Hepatocyte (in vitro differentiated cells): Measurements from ENCODE around the gene FAT1. TPM values are rescaled to one million over a fixed set of nuclear protein-coding genes. Genes with fewer than 3 reads are reported as not detected.

Source experiments
- DNase-seq: peaks from one replicate; pipeline ENCODE4 v3.0.0-alpha.2; 2016; ENCODE audit warnings: low spot score
- H2AFZ ChIP-seq: fragments of 200-600 bp; sonication (generic); 2 replicates; pipeline ENCODE4 v1.6.0; 2016; ENCODE audit warnings: antibody characterized with exemption, mild to moderate bottlenecking
- H3K27ac ChIP-seq: fragments of 200-600 bp; sonication (generic); 2 replicates; pipeline ENCODE4 v1.5.1; 2016; ENCODE audit warnings: mild to moderate bottlenecking
- H3K27me3 ChIP-seq: fragments of 200-600 bp; sonication (generic); 2 replicates; pipeline ENCODE4 v1.6.1; 2016
- H3K36me3 ChIP-seq: fragments of 200-600 bp; sonication (generic); replicated peaks from 2 replicates; pipeline ENCODE4 v1.5.1; 2016; ENCODE audit warnings: low read depth; ENCODE audit not compliant: insufficient read depth
- H3K4me1 ChIP-seq: fragments of 200-600 bp; sonication (generic); 2 replicates; pipeline ENCODE4 v1.5.1; 2016; ENCODE audit warnings: mild to moderate bottlenecking, moderate library complexity; ENCODE audit not compliant: insufficient read depth
- H3K4me2 ChIP-seq: fragments of 200-600 bp; sonication (generic); 2 replicates; pipeline ENCODE4 v1.6.0; 2016
- H3K4me3 ChIP-seq: fragments of 200-600 bp; sonication (generic); 2 replicates; pipeline ENCODE4 v1.5.1; 2016; ENCODE audit warnings: mild to moderate bottlenecking
- H3K79me2 ChIP-seq: fragments of 200-600 bp; sonication (generic); 2 replicates; pipeline ENCODE4 v1.6.0; 2017; ENCODE audit warnings: mild to moderate bottlenecking
- H3K9me2 ChIP-seq: fragments of 200-600 bp; sonication (generic); replicated peaks from 2 replicates; pipeline ENCODE4 v1.6.0; 2017; ENCODE audit warnings: mild to moderate bottlenecking; ENCODE audit not compliant: insufficient read depth
- H3K9me3 ChIP-seq: fragments of 200-600 bp; sonication (generic); 2 replicates; pipeline ENCODE4 v1.5.1; 2016; ENCODE audit warnings: low read depth, mild to moderate bottlenecking
- H4K20me1 ChIP-seq: fragments of 200-600 bp; sonication (generic); 2 replicates; pipeline ENCODE4 v1.6.0; 2016; ENCODE audit warnings: mild to moderate bottlenecking; ENCODE audit not compliant: insufficient read depth, poor library complexity, severe bottlenecking
- CTCF ChIP-seq: fragments of 200-600 bp; sonication (generic); IDR thresholded peaks from 2 replicates; pipeline ENCODE4 v1.5.1; 2016; ENCODE audit warnings: antibody characterized with exemption, mild to moderate bottlenecking; ENCODE audit not compliant: poor library complexity
- EZH2 ChIP-seq: fragments of 200-600 bp; sonication (generic); IDR thresholded peaks from 2 replicates; pipeline ENCODE4 v1.6.1; 2016; ENCODE audit warnings: antibody characterized with exemption, mild to moderate bottlenecking, borderline replicate concordance
- EZH2phosphoT487 ChIP-seq: fragments of 200-600 bp; sonication (generic); IDR thresholded peaks from one replicate; pipeline ENCODE4 v1.6.1; 2018; ENCODE audit warnings: antibody characterized with exemption, mild to moderate bottlenecking, low read depth, moderate library complexity; ENCODE audit not compliant: unreplicated experiment, severe bottlenecking
- WGBS: methylation state at CpG from one replicate; pipeline ENCODE4 v1.1.6; 2016; ENCODE audit warnings: low lambda C conversion rate; ENCODE audit errors: missing lambda C conversion rate; 5-methylcytosine and 5-hydroxymethylcytosine counted together
- polyA plus RNA-seq: library from polyadenylated mRNA; unstranded; fragments of >200 nt; fragmentation: Nextera tagmentation; extraction: Ambion mirVana; gene quantifications from 2 replicates; pipeline ENCODE4 v1.2.1, GENCODE V29; 2016
- total RNA-seq: library from RNA; depleted of rRNA; stranded (reverse); fragments of >200 nt; gene quantifications from 2 replicates; pipeline ENCODE4 v1.2.3, GENCODE V29; 2014

FAT1 gene
- total and polyA plus RNA-seq, 2 experiments from 2014 or later: 33.9 to 168 TPM

- Histone ChIP-seq H3K27ac (no peak overlapping the region), H3K36me3 (no peaks in the 10 kb centered on the region), H3K4me2 (no peak overlapping the region), H3K27me3 (no peaks in the 10 kb centered on the region), H3K9me3 (peaks cover 5% of the 10 kb centered on the region), H3K79me2 (peaks cover 100% of the 10 kb centered on the region), H2AFZ (no peak overlapping the region), H3K4me1 (peaks cover 8% of the 10 kb centered on the region), H3K4me3 (no peak overlapping the region), H4K20me1 (peaks cover 61% of the 10 kb centered on the region), H3K9me2 (no peaks in the 10 kb centered on the region)
- TF ChIP-seq CTCF (no peak), EZH2 (no peak), EZH2phosphoT487 (no peak)
- WGBS: 100% methylated on average over 5 of the region's 5 CpGs
- DNase-seq: no peak
Measured at GRCh38 chr4:186715077-186715476, 8.6 kb downstream of the FAT1 start.

DNA sequence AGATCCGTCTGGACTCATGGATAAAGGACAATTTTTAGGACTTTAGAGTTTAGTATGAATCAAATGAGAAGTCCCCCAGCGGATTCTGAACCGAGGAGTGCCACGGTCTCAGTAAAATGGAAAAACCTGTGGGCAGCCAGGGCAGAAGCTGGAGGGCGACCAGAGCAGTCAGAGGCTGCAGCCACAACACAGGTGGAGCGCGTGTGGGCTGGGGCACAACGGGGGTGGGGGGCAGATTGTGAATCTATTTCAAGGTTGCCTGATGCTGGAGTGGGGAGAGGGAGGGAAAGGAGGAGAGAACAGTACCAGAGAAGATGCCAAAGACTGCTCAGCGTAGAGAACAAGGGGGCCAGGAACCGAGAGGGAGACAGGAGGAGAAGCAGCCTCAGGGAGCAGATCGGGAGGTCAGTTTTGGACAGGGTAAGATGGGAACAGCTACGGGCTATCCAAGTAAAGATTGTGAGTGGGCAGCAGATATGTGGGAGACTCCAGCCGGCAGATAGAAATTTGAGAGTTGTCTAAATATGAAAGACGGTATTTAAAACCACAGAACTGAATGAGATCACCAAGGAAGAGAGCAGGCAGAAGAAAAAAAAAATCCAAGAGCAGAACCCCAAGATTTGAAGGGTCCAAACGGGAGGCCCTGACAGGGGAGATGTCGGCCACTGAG is 9.5 kb downstream of the FAT1 start:
- no peak overlapping the region for H3K4me3 ChIP-seq
- H3K9me3 ChIP-seq: no peaks in the 10 kb centered on the region
- TF ChIP-seq CTCF (no peak), EZH2 (no peak)
- WGBS: 96% methylated on average over 12 of the region's 16 CpGs
- no peak for DNase-seq
- no peaks in the 10 kb centered on the region for H3K27me3 ChIP-seq
- H3K79me2 ChIP-seq: peaks cover 99% of the 10 kb centered on the region
- H3K9me2 ChIP-seq: no peaks in the 10 kb centered on the region
- H3K4me1 ChIP-seq: peaks cover 8% of the 10 kb centered on the region
- no peak overlapping the region for H3K27ac ChIP-seq
- H4K20me1 ChIP-seq: peaks cover 63% of the 10 kb centered on the region
- no peaks in the 10 kb centered on the region for H3K36me3 ChIP-seq
- H2AFZ ChIP-seq: no peak overlapping the region
- no peak overlapping the region for H3K4me2 ChIP-seq

DNA sequence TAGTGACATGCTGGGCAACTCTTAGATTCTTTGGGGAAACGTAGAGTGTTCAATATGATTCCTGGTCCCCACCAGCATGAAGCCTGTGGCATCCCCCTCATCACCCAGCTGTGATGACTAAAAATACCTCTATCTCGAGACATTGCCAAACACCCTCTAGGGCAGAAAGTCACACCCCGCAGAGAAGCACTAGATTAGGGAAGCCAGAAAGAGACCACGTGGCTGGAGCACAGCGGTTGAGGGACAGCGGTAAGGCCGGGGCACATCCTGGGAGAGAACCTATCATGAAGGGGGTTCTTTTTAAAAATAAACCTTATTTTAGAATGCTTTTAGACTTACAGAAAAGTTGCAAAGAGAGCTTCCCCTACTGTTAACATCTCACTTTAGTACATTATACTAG is 11.0 kb downstream of the FAT1 start:
- Histone ChIP-seq H3K4me3 (no peak overlapping the region), H2AFZ (no peak overlapping the region), H3K4me1 (peaks cover 8% of the 10 kb centered on the region), H3K27ac (no peak overlapping the region), H3K36me3 (no peaks in the 10 kb centered on the region), H3K9me2 (no peaks in the 10 kb centered on the region), H4K20me1 (peaks cover 65% of the 10 kb centered on the region), H3K9me3 (no peaks in the 10 kb centered on the region), H3K79me2 (peaks cover 99% of the 10 kb centered on the region), H3K4me2 (no peak overlapping the region), H3K27me3 (no peaks in the 10 kb centered on the region)
- 90% methylated on average over 7 of the region's 7 CpGs for WGBS
- TF ChIP-seq EZH2 (no peak), EZH2phosphoT487 (no peak), CTCF (no peak)
- no peak for DNase-seq
